HCT116 (cell line): ENCODE measurements around the gene ESR2. TPM values are rescaled to one million over a fixed set of nuclear protein-coding genes. Genes with fewer than 3 reads are reported as not detected.

ENCODE experiments used
- ATAC-seq: fragments of 200-7000 bp; cut with Tn5 transposase; 2 replicates; pipeline ENCODE4 v1.9.1; 2020; ENCODE audit warnings: mild to moderate bottlenecking, moderate library complexity
- BruUV-seq: library from RNA; stranded (reverse); fragments of 400-500 nt; replicated peaks from 2 replicates; lab custom pipeline; 2021; lab: Mats Ljungman, UMichigan
- CTCF ChIA-PET: fragments of 300-600 bp; sonication (Branson Sonifier 250); formaldehyde crosslinking; loops from one replicate; lab custom pipeline; 2021; ENCODE audit warnings: antibody characterized with exemption; lab: Charles Lee
- POLR2A ChIA-PET: fragments of 300-600, 350-600 bp; sonication (Branson Sonifier 250); formaldehyde crosslinking; loops from one replicate; lab custom pipeline; 2021; ENCODE audit warnings: antibody characterized with exemption; lab: Charles Lee
- RAD21 ChIA-PET, 2 experiments: fragments of 300-600 bp; sonication (Branson Sonifier 250); formaldehyde crosslinking; loops; one replicate each; lab custom pipeline; 2023; ENCODE audit warnings: low total read pairs in 2 of 2; ENCODE audit not compliant: uncharacterized antibody in 2 of 2, unreplicated experiment in 2 of 2, low non-redundant PET in 1 of 2; lab: Charles Lee
- DNase-seq: peaks from one replicate; pipeline ENCODE4 v3.0.0-alpha.2; 2010; ENCODE audit warnings: low read depth, low spot score
- H2AFZ ChIP-seq: fragments of 200-600 bp; shearing (Covaris generic), sonication (generic); 2 replicates; pipeline ENCODE4 v1.6.1; 2017; ENCODE audit warnings: low read depth, mixed run types, mixed read lengths, antibody characterized with exemption, low read length; ENCODE audit not compliant: poor library complexity, severe bottlenecking
- H3K27ac ChIP-seq: 2 replicates; pipeline ENCODE4 v1.5.1; 2012; ENCODE audit warnings: low read depth, low read length
- H3K27me3 ChIP-seq: fragments of 200-600 bp; sonication (generic); 2 replicates; pipeline ENCODE4 v1.6.1; 2016; ENCODE audit warnings: mixed run types, low read length, mixed read lengths; ENCODE audit not compliant: insufficient read depth
- H3K36me3 ChIP-seq, 2 experiments: fragments of 200-500 bp in 1 of 2; fragments of 200-600 bp in 1 of 2; sonication (Bioruptor generic) in 1 of 2; sonication (generic) in 1 of 2; 2 replicates each; pipeline versions ENCODE4 v1.5.1 to v1.6.1; 2014 to 2016; ENCODE audit warnings: low read length in 2 of 2, inconsistent platforms in 1 of 2, mixed read lengths in 1 of 2, mixed run types in 1 of 2; ENCODE audit not compliant: insufficient read depth in 2 of 2, control insufficient read depth in 1 of 2
- H3K4me1 ChIP-seq, 2 experiments: fragments of 200-600 bp in 1 of 2; sonication (generic) in 1 of 2; 2 replicates each; pipeline versions ENCODE4 v1.5.1 to v1.6.1; 2012 to 2017; ENCODE audit warnings: low read length in 2 of 2, inconsistent platforms in 1 of 2, mild to moderate bottlenecking in 1 of 2, mixed read lengths in 1 of 2, mixed run types in 1 of 2, moderate library complexity in 1 of 2; ENCODE audit not compliant: insufficient read depth in 2 of 2, control insufficient read depth in 1 of 2
- H3K4me2 ChIP-seq: fragments of 200-600 bp; sonication (generic); 2 replicates; pipeline ENCODE4 v1.6.1; 2017; ENCODE audit warnings: mixed run types, low read length, mixed read lengths
- H3K4me3 ChIP-seq, 2 experiments: fragments of 200-600 bp in 1 of 2; sonication (generic) in 1 of 2; replicated peaks in 1 of 2; 2 replicates each; pipeline ENCODE4 v1.5.1; 2011 to 2016; ENCODE audit warnings: low read length in 2 of 2, control low read depth in 1 of 2, low read depth in 1 of 2, mild to moderate bottlenecking in 1 of 2, mixed read lengths in 1 of 2, mixed run types in 1 of 2
- H3K79me2 ChIP-seq: fragments of 200-600 bp; sonication (generic); 2 replicates; pipeline ENCODE4 v1.6.1; 2017; ENCODE audit warnings: mild to moderate bottlenecking, mixed run types, low read length, moderate library complexity, mixed read lengths; ENCODE audit not compliant: insufficient read depth
- H3K9ac ChIP-seq: fragments of 200-600 bp; sonication (generic); 2 replicates; pipeline ENCODE4 v1.6.1; 2016; ENCODE audit warnings: low read length, mixed read lengths
- H3K9me2 ChIP-seq: fragments of 200-600 bp; sonication (generic), shearing (Covaris generic); 2 replicates; pipeline ENCODE4 v1.6.1; 2017; ENCODE audit warnings: mixed run types, mild to moderate bottlenecking, moderate library complexity; ENCODE audit not compliant: insufficient read depth
- H3K9me3 ChIP-seq, 2 experiments: fragments of 200-500 bp in 1 of 2; fragments of 200-600 bp in 1 of 2; sonication (Bioruptor generic) in 1 of 2; sonication (generic) in 1 of 2; 2 replicates each; pipeline ENCODE4 v1.6.1; 2014 to 2017; ENCODE audit warnings: low read length in 2 of 2, mixed read lengths in 2 of 2, inconsistent platforms in 1 of 2, low read depth in 1 of 2, mild to moderate bottlenecking in 1 of 2, mixed run types in 1 of 2, moderate library complexity in 1 of 2; ENCODE audit not compliant: control insufficient read depth in 1 of 2, insufficient read depth in 1 of 2
- H4K20me1 ChIP-seq: fragments of 200-600 bp; sonication (generic), shearing (Covaris generic); 2 replicates; pipeline ENCODE4 v1.6.1; 2017; ENCODE audit warnings: mixed run types, mild to moderate bottlenecking, moderate library complexity; ENCODE audit not compliant: insufficient read depth
- CBX3 ChIP-seq: IDR thresholded peaks from 2 replicates; pipeline ENCODE4 v1.6.1; 2012; ENCODE audit warnings: low read depth
- EGR1 ChIP-seq: IDR thresholded peaks from 2 replicates; pipeline ENCODE4 v1.6.1; 2012; ENCODE audit warnings: low read depth
- ELF1 ChIP-seq: IDR thresholded peaks from 2 replicates; pipeline ENCODE4 v1.6.1; 2012; ENCODE audit warnings: low read depth, borderline replicate concordance
- EZH2 ChIP-seq: fragments of 200-600 bp; sonication (generic); IDR thresholded peaks from 2 replicates; pipeline ENCODE4 v1.6.1; 2017; ENCODE audit warnings: antibody characterized with exemption, mixed run types
- SIN3A ChIP-seq: IDR thresholded peaks from 2 replicates; pipeline ENCODE4 v1.6.1; 2012; ENCODE audit warnings: low read depth
- SP1 ChIP-seq: IDR thresholded peaks from 2 replicates; pipeline ENCODE4 v1.6.1; 2012; ENCODE audit warnings: low read depth
- SRF ChIP-seq: IDR thresholded peaks from 2 replicates; pipeline ENCODE4 v1.6.1; 2012; ENCODE audit warnings: low read depth
- ZFX ChIP-seq: fragments of 450-650 bp; IDR thresholded peaks from 2 replicates; pipeline ENCODE4 v1.6.1; 2017
- intact Hi-C: fragments of 100-400 bp; cut with micrococcal nuclease; formaldehyde crosslinking; loops from 2 replicates; pipeline ENCODE4 v1.10.0; 2022
- total RNA-seq: library from RNA; stranded (reverse); gene quantifications from one replicate; pipeline ENCODE4 v1.2.1, GENCODE V29; 2021; ENCODE audit not compliant: unreplicated experiment
- TF ChIP-seq, protein P1 (sequence below): IDR thresholded peaks from 2 replicates; pipeline ENCODE4 v1.6.1; 2012; ENCODE audit warnings: low read depth
- TF ChIP-seq, protein P2 (sequence below): IDR thresholded peaks from 2 replicates; pipeline ENCODE4 v1.6.1; 2011; ENCODE audit warnings: mild to moderate bottlenecking, low read length, moderate library complexity; ENCODE audit not compliant: insufficient replicate concordance; ENCODE audit errors: extremely low read depth

Gene ESR2
- total RNA-seq, 1 experiment from 2014 or later, result 0.32 TPM

DNA sequence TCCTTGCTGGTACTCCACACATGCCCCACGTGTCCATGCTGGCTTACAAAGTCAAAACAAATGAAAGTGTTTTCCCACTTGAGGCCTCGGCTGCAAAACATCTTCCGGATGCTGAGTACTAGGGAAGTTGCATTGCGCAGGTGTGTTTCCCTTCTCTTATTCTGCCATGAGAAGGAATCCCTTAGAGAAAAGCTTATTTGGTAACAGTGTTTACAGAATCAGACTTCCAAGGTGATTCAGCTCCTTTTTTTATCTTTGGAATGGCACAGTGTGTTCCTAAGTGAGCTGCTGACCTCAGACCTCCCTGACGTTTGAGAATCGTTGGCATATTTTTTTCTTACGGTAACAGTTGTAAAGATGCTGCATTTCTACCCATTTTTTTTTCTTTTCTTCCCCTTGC lies 211.3 kb downstream of the ESR2 start:
- Histone ChIP-seq H3K27ac (no peak overlapping the region), H3K4me1 (no peaks in the 10 kb centered on the region), H3K36me3 (no peaks in the 10 kb centered on the region; a peak in 1 of 4 replicates), H3K79me2 (no peaks in the 10 kb centered on the region), H2AFZ (no peak overlapping the region), H3K4me2 (no peak overlapping the region)
- ChIA-PET CTCF (no interaction called here), RAD21 (no interaction called here), POLR2A (interaction anchor here (1.0 kb wide), 1 partner anchor 10 kb away, joined by 3 read pairs; no protein-coding TSS in a partner anchor)
- no TSS peak for BruUV-seq
- no peak for TF ChIP-seq SP1
- TF ChIP-seq, protein P1, sequence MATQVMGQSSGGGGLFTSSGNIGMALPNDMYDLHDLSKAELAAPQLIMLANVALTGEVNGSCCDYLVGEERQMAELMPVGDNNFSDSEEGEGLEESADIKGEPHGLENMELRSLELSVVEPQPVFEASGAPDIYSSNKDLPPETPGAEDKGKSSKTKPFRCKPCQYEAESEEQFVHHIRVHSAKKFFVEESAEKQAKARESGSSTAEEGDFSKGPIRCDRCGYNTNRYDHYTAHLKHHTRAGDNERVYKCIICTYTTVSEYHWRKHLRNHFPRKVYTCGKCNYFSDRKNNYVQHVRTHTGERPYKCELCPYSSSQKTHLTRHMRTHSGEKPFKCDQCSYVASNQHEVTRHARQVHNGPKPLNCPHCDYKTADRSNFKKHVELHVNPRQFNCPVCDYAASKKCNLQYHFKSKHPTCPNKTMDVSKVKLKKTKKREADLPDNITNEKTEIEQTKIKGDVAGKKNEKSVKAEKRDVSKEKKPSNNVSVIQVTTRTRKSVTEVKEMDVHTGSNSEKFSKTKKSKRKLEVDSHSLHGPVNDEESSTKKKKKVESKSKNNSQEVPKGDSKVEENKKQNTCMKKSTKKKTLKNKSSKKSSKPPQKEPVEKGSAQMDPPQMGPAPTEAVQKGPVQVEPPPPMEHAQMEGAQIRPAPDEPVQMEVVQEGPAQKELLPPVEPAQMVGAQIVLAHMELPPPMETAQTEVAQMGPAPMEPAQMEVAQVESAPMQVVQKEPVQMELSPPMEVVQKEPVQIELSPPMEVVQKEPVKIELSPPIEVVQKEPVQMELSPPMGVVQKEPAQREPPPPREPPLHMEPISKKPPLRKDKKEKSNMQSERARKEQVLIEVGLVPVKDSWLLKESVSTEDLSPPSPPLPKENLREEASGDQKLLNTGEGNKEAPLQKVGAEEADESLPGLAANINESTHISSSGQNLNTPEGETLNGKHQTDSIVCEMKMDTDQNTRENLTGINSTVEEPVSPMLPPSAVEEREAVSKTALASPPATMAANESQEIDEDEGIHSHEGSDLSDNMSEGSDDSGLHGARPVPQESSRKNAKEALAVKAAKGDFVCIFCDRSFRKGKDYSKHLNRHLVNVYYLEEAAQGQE, result no peak
- no peak for TF ChIP-seq SIN3A
- TF ChIP-seq EGR1, result no peak
- TF ChIP-seq SRF, result no peak
- TF ChIP-seq ELF1, result no peak
- TF ChIP-seq EZH2, result no peak
- TF ChIP-seq ZFX, result no peak
- TF ChIP-seq CBX3, result no peak
- TF ChIP-seq, protein P2, sequence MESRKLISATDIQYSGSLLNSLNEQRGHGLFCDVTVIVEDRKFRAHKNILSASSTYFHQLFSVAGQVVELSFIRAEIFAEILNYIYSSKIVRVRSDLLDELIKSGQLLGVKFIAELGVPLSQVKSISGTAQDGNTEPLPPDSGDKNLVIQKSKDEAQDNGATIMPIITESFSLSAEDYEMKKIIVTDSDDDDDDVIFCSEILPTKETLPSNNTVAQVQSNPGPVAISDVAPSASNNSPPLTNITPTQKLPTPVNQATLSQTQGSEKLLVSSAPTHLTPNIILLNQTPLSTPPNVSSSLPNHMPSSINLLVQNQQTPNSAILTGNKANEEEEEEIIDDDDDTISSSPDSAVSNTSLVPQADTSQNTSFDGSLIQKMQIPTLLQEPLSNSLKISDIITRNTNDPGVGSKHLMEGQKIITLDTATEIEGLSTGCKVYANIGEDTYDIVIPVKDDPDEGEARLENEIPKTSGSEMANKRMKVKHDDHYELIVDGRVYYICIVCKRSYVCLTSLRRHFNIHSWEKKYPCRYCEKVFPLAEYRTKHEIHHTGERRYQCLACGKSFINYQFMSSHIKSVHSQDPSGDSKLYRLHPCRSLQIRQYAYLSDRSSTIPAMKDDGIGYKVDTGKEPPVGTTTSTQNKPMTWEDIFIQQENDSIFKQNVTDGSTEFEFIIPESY, result no peak
- TF ChIP-seq, all 23 proteins: peak for 0
- H3K4me3 ChIP-seq, result no peak overlapping the region
- H3K9ac ChIP-seq, result no peak overlapping the region
- ATAC-seq (no peak), DNase-seq (no peak)
- H3K27me3 ChIP-seq, result no peaks in the 10 kb centered on the region
- H3K9me2 ChIP-seq, result no peaks in the 10 kb centered on the region
- H4K20me1 ChIP-seq, result no peaks in the 10 kb centered on the region
- no peaks in the 10 kb centered on the region for H3K9me3 ChIP-seq
- intact Hi-C loops, result no loop called here
